Fibroblast of the aortic adventitia (primary cell): ENCODE data around the gene GRK1. TPM values are rescaled to one million over a fixed set of nuclear protein-coding genes. Genes with fewer than 3 reads are reported as not detected.

ENCODE experiments used
- DNase-seq: peaks from one replicate; pipeline ENCODE4 v3.0.0-alpha.2; 2010; ENCODE audit warnings: low read depth
- H3K4me3 ChIP-seq: 2 replicates; pipeline ENCODE4 v1.5.1; 2011; ENCODE audit warnings: low read depth, mild to moderate bottlenecking, control low read depth, low read length, moderate library complexity
- total RNA-seq: library from RNA; depleted of rRNA; stranded (reverse); fragments of >200 nt; gene quantifications from 2 replicates; pipeline ENCODE4 v1.2.3, GENCODE V29; 2012; ENCODE audit warnings: low replicate concordance
- TF ChIP-seq, protein P1 (sequence below): IDR thresholded peaks from 2 replicates; pipeline ENCODE4 v1.5.1; 2011; ENCODE audit warnings: mild to moderate bottlenecking, low read length, control low read depth, inconsistent platforms; ENCODE audit not compliant: insufficient read depth

Gene GRK1
- total RNA-seq, 1 donor = not detected

DNA sequence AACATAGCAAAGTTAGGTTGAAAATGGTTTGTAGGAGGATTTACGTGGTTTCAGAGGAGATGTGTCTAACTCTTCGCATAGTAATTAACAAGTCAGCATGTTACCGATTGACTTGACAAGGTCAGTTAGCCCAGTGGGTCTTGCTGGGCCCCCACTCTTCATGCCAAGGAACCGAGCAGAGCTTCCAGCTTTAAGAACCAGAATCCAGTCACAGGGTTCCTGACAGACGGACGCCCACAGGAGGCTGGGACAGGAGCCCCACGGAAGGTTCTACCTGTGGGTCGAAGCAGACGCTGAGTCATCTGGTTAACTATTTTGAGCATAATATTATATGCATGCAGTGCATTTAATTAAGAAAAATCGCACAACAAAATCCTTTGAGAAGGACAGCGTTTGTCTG, 95.5 kb downstream of the GRK1 start:
- no peak overlapping the region for H3K4me3 ChIP-seq
- no peak for DNase-seq
- TF ChIP-seq, protein P1, sequence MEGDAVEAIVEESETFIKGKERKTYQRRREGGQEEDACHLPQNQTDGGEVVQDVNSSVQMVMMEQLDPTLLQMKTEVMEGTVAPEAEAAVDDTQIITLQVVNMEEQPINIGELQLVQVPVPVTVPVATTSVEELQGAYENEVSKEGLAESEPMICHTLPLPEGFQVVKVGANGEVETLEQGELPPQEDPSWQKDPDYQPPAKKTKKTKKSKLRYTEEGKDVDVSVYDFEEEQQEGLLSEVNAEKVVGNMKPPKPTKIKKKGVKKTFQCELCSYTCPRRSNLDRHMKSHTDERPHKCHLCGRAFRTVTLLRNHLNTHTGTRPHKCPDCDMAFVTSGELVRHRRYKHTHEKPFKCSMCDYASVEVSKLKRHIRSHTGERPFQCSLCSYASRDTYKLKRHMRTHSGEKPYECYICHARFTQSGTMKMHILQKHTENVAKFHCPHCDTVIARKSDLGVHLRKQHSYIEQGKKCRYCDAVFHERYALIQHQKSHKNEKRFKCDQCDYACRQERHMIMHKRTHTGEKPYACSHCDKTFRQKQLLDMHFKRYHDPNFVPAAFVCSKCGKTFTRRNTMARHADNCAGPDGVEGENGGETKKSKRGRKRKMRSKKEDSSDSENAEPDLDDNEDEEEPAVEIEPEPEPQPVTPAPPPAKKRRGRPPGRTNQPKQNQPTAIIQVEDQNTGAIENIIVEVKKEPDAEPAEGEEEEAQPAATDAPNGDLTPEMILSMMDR = no peak

DNA sequence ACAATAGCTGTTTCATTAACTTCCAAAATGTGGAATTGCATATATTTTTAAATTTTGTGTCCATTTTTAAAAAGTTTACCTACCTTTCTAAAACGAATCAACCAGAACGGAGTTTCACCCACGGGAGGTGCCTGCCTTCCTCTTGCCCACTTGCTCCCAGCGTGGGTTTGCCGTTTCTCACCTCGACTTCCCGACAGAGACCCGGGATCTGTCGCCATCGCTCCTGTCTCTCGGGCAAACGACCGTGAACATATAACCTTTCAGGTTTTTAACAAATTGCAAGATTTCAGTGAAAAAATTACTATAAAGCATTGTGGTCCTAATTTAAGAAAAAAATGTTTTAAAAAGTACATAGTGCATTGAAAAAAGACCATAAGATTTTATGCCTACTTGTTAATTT, 96.2 kb downstream of the GRK1 start:
- TF ChIP-seq, protein P1 = no peak
- H3K4me3 ChIP-seq = no peak overlapping the region
- no peak for DNase-seq

DNA sequence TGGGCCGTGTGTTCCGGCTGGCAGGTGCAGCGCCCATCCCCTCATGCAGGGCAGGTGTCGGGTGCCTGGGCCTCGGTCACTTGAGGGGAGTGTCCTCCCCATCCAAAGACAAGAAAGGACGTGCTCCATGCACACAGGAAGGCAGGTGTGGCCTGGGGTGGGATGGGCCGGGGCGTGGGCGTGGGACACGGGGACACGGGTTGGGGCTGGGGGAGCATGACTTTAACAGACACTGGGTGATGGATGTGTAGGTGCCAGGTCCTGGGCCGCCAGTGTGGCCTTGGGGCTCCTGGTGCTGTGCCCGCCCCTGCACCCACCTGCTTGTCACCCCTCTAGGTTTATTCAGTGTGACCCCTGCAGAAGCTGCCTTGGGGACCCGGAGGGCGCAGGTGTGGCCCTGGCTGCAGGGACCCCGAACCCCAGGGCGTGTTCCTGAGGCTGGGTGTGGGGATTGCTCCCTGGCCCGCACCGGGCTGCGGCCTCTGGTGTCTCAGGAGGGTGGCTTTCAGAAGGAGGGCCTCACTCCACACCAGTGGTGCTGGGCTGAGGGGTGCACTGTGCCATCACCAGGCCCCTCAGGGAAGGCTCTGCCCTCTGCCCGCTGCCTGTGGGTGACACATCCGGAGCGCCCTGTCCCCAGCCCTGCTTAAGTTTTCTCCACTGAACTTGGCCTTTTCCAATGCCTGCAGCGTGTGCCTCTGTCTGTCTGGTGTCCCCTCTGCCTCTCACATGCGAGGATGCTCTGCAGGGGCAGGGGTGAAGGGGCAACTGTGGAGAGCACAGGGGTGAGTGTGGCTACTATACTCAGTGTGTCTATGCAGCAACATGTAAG, 97.2 kb downstream of the GRK1 start:
- no peak for DNase-seq
- TF ChIP-seq, protein P1 = no peak

DNA sequence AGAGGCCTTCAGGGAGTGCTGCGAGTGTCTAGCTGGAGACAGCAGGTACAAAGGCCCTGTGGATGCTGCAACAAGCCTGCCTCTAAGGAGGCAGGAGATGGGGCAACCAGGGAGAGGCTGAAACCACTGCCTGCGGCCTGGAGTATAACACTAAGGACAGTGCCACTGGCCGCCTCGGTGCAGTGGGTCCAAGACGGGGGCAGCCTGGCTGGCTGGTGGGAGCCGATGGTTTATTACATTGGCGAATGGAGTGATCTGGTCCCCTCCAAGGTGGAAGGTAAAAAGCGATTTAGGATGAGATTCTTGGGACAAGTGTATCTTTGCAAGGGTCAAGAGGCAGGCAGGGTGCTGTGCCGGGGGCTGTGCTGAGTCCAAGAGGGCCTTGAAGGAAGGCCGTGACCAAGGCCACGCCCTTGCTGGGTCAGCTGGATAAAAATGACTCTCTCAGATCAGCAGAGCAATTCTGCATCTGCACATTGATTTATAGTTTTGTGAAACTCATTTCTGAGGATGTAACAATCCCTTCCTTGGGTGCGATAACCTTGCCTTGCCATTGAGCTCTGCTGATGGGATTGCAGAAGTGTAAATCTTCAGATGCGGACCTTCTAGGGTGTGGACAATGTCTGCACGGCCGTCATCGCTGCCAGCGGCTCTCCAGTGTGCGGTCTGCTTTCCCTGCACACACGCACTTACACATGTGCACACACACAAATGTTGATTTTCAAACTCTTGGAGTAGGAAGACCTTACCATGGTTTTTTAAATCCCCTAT, 98.0 kb downstream of the GRK1 start:
- DNase-seq = no peak
- no peak overlapping the region for H3K4me3 ChIP-seq
- TF ChIP-seq, protein P1 = no peak

More for the DNA sequence above, 97.2 kb downstream of the GRK1 start:
- no peak overlapping the region for H3K4me3 ChIP-seq

DNA sequence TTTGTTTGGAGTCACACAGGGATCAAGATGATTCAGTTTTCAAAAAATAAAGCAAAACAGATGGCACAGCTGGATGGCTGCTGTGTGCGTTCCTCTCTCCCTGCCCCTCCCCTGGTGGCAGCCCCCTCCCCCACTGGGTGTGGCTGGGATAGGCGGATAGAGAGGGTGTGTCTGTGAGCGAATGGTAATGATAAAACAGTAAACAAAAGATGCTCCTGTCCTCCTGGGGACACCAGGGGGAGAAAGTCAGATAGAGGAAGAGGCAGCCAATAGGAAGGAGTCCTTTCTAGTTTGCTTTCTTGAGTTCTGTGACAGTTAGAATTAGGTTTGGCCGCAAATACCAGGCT, 98.5 kb downstream of the GRK1 start:
- TF ChIP-seq, protein P1 = no peak
- DNase-seq = no peak
- no peak overlapping the region for H3K4me3 ChIP-seq

DNA sequence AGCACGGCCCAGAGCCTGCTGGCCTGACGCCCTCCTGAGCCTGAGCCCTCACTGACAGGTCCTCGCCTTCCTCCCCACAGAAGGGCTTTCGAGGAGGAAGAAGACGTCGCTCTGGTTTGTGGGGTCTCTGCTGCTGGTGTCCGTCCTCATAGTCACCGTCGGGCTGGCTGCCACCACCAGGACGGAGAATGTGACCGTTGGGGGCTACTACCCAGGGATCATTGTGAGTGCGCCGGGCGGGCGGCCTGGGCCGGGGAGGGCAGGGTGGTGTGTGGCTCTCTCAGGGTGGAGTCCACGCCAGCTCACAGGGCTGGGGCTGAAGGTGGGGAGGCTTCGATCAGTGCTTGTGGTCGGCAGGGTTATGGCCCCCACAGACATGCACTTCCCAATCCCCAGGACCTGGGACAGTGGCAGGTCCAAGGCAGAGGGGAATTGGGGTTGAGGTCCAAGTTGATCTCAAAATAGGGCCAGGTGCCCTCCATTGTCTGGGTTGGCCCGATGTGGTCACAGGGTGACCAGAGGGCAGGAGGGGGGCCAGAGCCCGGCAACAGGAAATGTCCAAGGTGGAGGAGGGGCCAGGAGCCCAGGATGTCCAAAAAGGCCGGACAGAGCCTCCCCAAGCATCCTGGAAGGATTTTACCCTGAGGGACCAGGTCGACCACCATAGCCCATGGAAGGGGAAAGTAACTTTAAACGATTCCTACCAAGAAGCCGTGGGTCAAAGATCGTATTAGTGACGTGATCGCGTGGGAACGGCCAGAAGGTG, 99.2 kb downstream of the GRK1 start:
- TF ChIP-seq, protein P1 = no peak
- no peak for DNase-seq

More for the DNA sequence above, 99.2 kb downstream of the GRK1 start:
- no peak overlapping the region for H3K4me3 ChIP-seq
